Activated T-cell treated with anti-CD3 and anti-CD28 coated beads, Interleukin-2, amount 50 U/mL, for 72 hours (primary cell): ENCODE data around the gene EPN2. TPM values are rescaled to one million over a fixed set of nuclear protein-coding genes. Genes with fewer than 3 reads are reported as not detected.
"Not testable (repeated sequence)": the region's sequence is repeated elsewhere in the genome, so short reads cannot be mapped to it uniquely, and the experiment has no call there.

Experiments used
- ATAC-seq, 2 donors: fragments of 150-1000 bp; cut with Tn5 transposase; replicated peaks in 1 of 2; 2 replicates each; pipeline ENCODE4 v1.10.0; 2021; ENCODE audit warnings: moderate library complexity in 2 of 2, mild to moderate bottlenecking in 1 of 2
- DNase-seq, 2 donors: peaks; one replicate each; pipeline ENCODE4 v3.0.0; 2021 to 2022; ENCODE audit warnings: mixed read lengths in 1 of 2
- H3K27ac Mint-ChIP-seq: one replicate; pipeline ENCODE4 v1.8.0; 2022; ENCODE audit warnings: mild to moderate bottlenecking, moderate library complexity, mixed read lengths
- H3K27me3 Mint-ChIP-seq: one replicate; pipeline ENCODE4 v1.8.0; 2022; ENCODE audit warnings: low read depth, mixed read lengths
- H3K36me3 Mint-ChIP-seq, 2 donors: one replicate each; pipeline ENCODE4 v1.8.0; 2022; ENCODE audit warnings: mixed read lengths in 2 of 2, mild to moderate bottlenecking in 1 of 2; ENCODE audit not compliant: insufficient read depth in 2 of 2
- H3K4me1 Mint-ChIP-seq: one replicate; pipeline ENCODE4 v1.8.0; 2022; ENCODE audit warnings: low read depth, mixed read lengths
- H3K4me3 Mint-ChIP-seq, 2 donors: one replicate each; pipeline ENCODE4 v1.8.0; 2022; ENCODE audit warnings: mild to moderate bottlenecking in 2 of 2, mixed read lengths in 2 of 2, moderate library complexity in 2 of 2
- H3K9me3 Mint-ChIP-seq, 2 donors: one replicate each; pipeline ENCODE4 v1.8.0; 2022; ENCODE audit warnings: mixed read lengths in 2 of 2
- total RNA-seq, 2 donors: library from RNA; stranded (reverse); gene quantifications; one replicate each; pipeline ENCODE4 v1.2.3, GENCODE V29; 2022

EPN2 gene
- total RNA-seq, 2 donors from 2014 or later = 5.3 to 9.0 TPM

DNA sequence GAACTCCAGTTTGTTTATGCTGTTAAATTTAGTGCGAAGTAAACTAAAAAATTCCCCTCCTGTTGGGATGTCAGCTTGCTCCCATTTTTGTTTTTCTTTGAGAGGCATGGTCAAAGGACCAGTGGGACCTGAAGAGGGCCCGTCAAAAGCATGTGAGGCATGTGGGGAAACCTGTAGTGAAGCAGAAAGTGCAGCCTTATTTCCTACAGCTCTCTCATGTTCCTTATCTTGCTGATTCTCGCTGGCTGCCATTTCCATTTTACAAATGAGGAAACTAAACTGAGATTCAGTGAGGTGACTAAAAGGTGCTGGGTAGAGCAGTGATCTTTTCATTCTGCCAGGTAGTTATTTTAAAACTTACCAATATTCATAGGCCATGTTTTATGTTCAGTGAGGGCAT is 27.1 kb downstream of the EPN2 start:
- ATAC-seq = no peak

GRCh38 chr17:19264681-19265080 is 27.5 kb downstream of the EPN2 start:
- H3K36me3 Mint-ChIP-seq = no peaks in the 10 kb centered on the region
- peak overlapping the region in 1 of 2 donors; percentile 48 for H3K4me3 Mint-ChIP-seq
- H3K9me3 Mint-ChIP-seq = no peaks in the 10 kb centered on the region
- peaks cover 60% of the 10 kb centered on the region for H3K27me3 Mint-ChIP-seq
- peaks cover 13% of the 10 kb centered on the region for H3K4me1 Mint-ChIP-seq
- H3K27ac Mint-ChIP-seq = no peak overlapping the region
- DNase-seq (no peak), ATAC-seq (no peak)

More for the DNA sequence above, 27.1 kb downstream of the EPN2 start:
- Mint-ChIP-seq H3K4me3 (peak overlapping the region in 1 of 2 donors; percentile 48), H3K27me3 (peaks cover 58% of the 10 kb centered on the region), H3K36me3 (no peaks in the 10 kb centered on the region), H3K27ac (no peak overlapping the region), H3K4me1 (peaks cover 13% of the 10 kb centered on the region), H3K9me3 (no peaks in the 10 kb centered on the region)
- no peak for DNase-seq

- Mint-ChIP-seq H3K4me3 (no peak overlapping the region), H3K36me3 (no peaks in the 10 kb centered on the region), H3K4me1 (peaks cover 12% of the 10 kb centered on the region), H3K27me3 (peaks cover 56% of the 10 kb centered on the region), H3K9me3 (no peaks in the 10 kb centered on the region), H3K27ac (no peak overlapping the region)
- DNase-seq (no peak), ATAC-seq (no peak)
Observed at GRCh38 chr17:19265755-19266154, 28.6 kb downstream of the EPN2 start.

DNA sequence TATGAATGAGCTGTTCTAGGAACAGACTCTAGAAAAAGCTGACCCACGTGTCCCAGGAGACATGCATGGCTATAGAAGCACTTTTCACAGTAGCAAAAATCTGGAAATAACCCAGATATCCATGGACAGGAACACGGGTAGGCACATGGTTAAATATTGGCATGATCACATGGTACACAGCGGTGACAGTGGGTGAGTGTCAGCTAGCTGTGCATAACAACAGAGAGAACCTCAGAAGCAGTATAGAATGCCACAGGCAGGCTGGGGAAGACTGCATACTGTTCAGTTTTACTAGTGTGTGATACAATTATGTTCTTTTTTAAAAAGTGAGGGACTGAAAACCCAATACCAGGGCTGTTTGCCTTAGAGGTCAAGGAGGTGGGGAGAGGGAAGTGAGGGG is 31.4 kb downstream of the EPN2 start:
- no peak for DNase-seq
- H3K4me1 Mint-ChIP-seq = peaks cover 6% of the 10 kb centered on the region

DNA sequence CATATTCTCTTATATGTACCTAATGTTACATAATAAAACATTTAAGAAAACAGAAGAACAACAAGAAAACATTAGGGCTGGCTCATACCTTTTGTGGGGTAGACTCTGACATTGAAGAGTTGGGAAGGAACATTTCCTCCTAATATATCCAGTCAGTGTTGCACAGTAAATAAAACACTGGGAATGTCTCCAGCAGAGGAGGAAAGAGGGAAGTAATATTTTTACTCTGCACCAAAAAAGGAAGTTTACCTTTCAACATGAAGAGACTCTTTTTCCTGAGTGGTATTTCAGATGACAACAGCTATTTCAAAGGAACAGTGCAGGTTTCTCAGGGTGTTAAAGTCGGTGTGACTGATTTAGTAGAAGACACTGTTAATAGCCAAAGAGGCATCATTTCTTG is 31.9 kb downstream of the EPN2 start:
- Mint-ChIP-seq H3K27ac (no peak overlapping the region), H3K4me3 (no peak overlapping the region), H3K27me3 (peaks cover 41% of the 10 kb centered on the region), H3K9me3 (no peaks in the 10 kb centered on the region), H3K4me1 (peaks cover 6% of the 10 kb centered on the region), H3K36me3 (no peaks in the 10 kb centered on the region)
- ATAC-seq (no peak), DNase-seq (no peak)

More for the DNA sequence above, 31.4 kb downstream of the EPN2 start:
- ATAC-seq = no peak
- no peak overlapping the region for H3K27ac Mint-ChIP-seq
- H3K36me3 Mint-ChIP-seq = no peaks in the 10 kb centered on the region
- no peak overlapping the region for H3K4me3 Mint-ChIP-seq
- H3K27me3 Mint-ChIP-seq = peaks cover 42% of the 10 kb centered on the region
- H3K9me3 Mint-ChIP-seq = no peaks in the 10 kb centered on the region

- no peak for ATAC-seq
Observed at GRCh38 chr17:19269641-19270040, 32.5 kb downstream of the EPN2 start.

DNA sequence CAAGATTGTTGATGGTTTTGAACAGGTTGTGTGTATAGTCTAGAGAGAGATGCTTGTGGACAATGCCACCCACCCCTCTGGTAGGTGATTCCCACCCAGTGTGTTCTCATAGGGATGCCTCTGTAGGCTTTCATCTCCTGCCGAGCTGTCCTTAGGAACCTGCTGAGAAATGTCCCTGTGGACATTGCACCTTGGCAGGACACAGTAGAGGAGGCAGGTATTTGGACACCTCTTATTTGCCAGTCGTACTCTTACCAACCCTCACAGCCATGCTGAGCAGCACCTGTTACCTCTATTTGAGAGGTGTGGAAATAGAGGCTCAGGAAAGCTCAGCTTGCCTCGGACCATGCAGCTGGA is 33.2 kb downstream of the EPN2 start:
- DNase-seq (no peak), ATAC-seq (no peak)
- Mint-ChIP-seq H3K4me3 (no peak overlapping the region), H3K27ac (no peak overlapping the region), H3K9me3 (no peaks in the 10 kb centered on the region), H3K36me3 (no peaks in the 10 kb centered on the region), H3K4me1 (no peaks in the 10 kb centered on the region), H3K27me3 (peaks cover 33% of the 10 kb centered on the region)

More at GRCh38 chr17:19269641-19270040, 32.5 kb downstream of the EPN2 start:
- peaks cover 36% of the 10 kb centered on the region for H3K27me3 Mint-ChIP-seq
- no peak for DNase-seq
- no peak overlapping the region for H3K4me3 Mint-ChIP-seq
- H3K4me1 Mint-ChIP-seq = peaks cover 2% of the 10 kb centered on the region
- no peaks in the 10 kb centered on the region for H3K9me3 Mint-ChIP-seq
- H3K36me3 Mint-ChIP-seq = no peaks in the 10 kb centered on the region
- no peak overlapping the region for H3K27ac Mint-ChIP-seq

GRCh38 chr17:19270704-19271611 is 33.8 kb downstream of the EPN2 start:
- ATAC-seq = no peak
- no peaks in the 10 kb centered on the region for H3K36me3 Mint-ChIP-seq
- peaks cover 30% of the 10 kb centered on the region for H3K27me3 Mint-ChIP-seq
- DNase-seq = no peak
- no peak overlapping the region for H3K27ac Mint-ChIP-seq
- no peaks in the 10 kb centered on the region for H3K9me3 Mint-ChIP-seq
- no peak overlapping the region for H3K4me3 Mint-ChIP-seq
- H3K4me1 Mint-ChIP-seq = no peaks in the 10 kb centered on the region

GRCh38 chr17:19271780-19272357 is 34.7 kb downstream of the EPN2 start:
- Mint-ChIP-seq H3K27me3 (peaks cover 27% of the 10 kb centered on the region), H3K9me3 (no peaks in the 10 kb centered on the region), H3K4me1 (no peaks in the 10 kb centered on the region), H3K27ac (no peak overlapping the region), H3K36me3 (no peaks in the 10 kb centered on the region), H3K4me3 (no peak overlapping the region)
- no peak for DNase-seq
- no peak for ATAC-seq

DNA sequence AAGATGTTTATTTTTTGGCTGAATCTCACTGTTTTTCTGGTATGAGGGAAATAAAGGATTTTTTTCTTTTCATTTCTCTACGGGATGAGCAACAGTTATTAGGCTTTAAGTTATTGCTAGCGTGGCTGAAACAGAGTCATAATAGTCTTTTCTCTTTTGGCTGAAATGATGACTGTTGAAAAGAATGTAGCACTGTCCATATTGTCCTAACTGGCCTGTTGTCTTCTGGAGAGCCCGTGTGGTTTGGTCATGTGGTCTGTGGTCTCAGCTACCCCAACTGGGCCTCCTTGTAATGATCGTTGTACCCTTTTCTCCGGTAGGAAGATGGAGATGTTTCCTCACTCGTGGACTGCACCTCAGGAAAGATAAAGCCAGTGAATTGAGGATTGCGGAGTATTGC is 36.6 kb downstream of the EPN2 start:
- DNase-seq = no peak
- H3K27ac Mint-ChIP-seq = no peak overlapping the region
- H3K4me1 Mint-ChIP-seq = no peaks in the 10 kb centered on the region
- H3K9me3 Mint-ChIP-seq = no peaks in the 10 kb centered on the region
- H3K4me3 Mint-ChIP-seq = no peak overlapping the region
- no peak for ATAC-seq
- peaks cover 23% of the 10 kb centered on the region for H3K27me3 Mint-ChIP-seq
- H3K36me3 Mint-ChIP-seq = no peaks in the 10 kb centered on the region

DNA sequence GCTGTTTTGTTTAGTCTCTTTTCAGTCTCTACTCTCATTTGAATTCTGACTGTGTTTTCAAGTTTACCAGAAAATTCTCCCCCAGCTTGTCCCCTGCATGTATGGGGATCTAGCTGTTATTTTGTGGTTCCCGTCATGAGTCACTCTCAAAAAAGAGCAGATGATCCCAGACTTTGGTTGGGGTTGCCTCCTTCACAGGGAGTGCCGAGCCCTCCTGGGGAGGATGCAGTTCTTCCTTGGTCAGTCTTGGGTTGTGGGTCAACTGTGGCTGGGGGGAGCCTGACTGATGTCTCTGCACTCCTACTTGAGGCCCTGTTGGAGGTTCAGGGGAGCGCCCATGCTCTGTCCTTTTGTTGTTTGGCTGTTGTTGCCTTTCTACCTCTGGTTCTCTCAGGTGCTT is 37.7 kb downstream of the EPN2 start:
- Mint-ChIP-seq H3K36me3 (no peaks in the 10 kb centered on the region), H3K27ac (no peak overlapping the region), H3K27me3 (peaks cover 12% of the 10 kb centered on the region), H3K4me1 (no peaks in the 10 kb centered on the region), H3K4me3 (peak overlapping the region in 1 of 2 donors; percentile 23), H3K9me3 (no peaks in the 10 kb centered on the region)
- no peak for DNase-seq
- peak in 1 of 2 donors; percentile 17 for ATAC-seq

- H3K27ac Mint-ChIP-seq = no peak overlapping the region
- H3K27me3 Mint-ChIP-seq = peaks cover 10% of the 10 kb centered on the region
- no peaks in the 10 kb centered on the region for H3K36me3 Mint-ChIP-seq
- peak; percentile 43 to 89 for ATAC-seq
- no peaks in the 10 kb centered on the region for H3K9me3 Mint-ChIP-seq
- DNase-seq = no peak
- H3K4me3 Mint-ChIP-seq = peak overlapping the region in 1 of 2 donors; percentile 23
- H3K4me1 Mint-ChIP-seq = no peaks in the 10 kb centered on the region
Observed at GRCh38 chr17:19275457-19276127, 38.4 kb downstream of the EPN2 start.

- H3K9me3 Mint-ChIP-seq, ATAC-seq, H3K4me1 Mint-ChIP-seq, H3K4me3 Mint-ChIP-seq, H3K27ac Mint-ChIP-seq, DNase-seq, H3K36me3 Mint-ChIP-seq, H3K27me3 Mint-ChIP-seq: not testable (repeated sequence)
Observed at GRCh38 chr17:19278284-19278683, 41.1 kb downstream of the EPN2 start.
